ENCODE results near the gene CRYGB.
A peak's percentile ranks its signal among the peaks of the same experiment; 100 is the strongest.

The CRYGB gene

GRCh38 chr2:208146006-208146405 lies at the start of gene CRYGB:
Gene CRYGB, minus strand, starts transcription at chr2:208146158. Its CDS starts 38 bp downstream, at chr2:208146120.
- no peak for DNase-seq

GRCh38 chr2:208195531-208195930 lies 49.6 kb upstream of the CRYGB start:
- DNase-seq, result no peak

GRCh38 chr2:208192611-208193236 lies 46.8 kb upstream of the CRYGB start:
- no peak for DNase-seq

GRCh38 chr2:208189810-208190503 lies 44.0 kb upstream of the CRYGB start, which contains the start of gene C2orf80:
Gene C2orf80, minus strand, starts transcription at chr2:208190030. Its CDS starts 3,044 bp downstream, at chr2:208186986.
- no peak for DNase-seq

- DNase-seq, result no peak
Observed at GRCh38 chr2:208189069-208189809, 43.3 kb upstream of the CRYGB start.

GRCh38 chr2:208186893-208187292 lies 40.9 kb upstream of the CRYGB start:
- DNase-seq, result no peak

GRCh38 chr2:208186465-208186864 lies 40.5 kb upstream of the CRYGB start:
- DNase-seq, result no peak

- DNase-seq, result no peak
Observed at GRCh38 chr2:208183972-208184705, 38.2 kb upstream of the CRYGB start.

- DNase-seq, result no peak
Observed at GRCh38 chr2:208183526-208183925, 37.6 kb upstream of the CRYGB start.

GRCh38 chr2:208182835-208183234 lies 36.9 kb upstream of the CRYGB start:
- no peak for DNase-seq

GRCh38 chr2:208179028-208179609 lies 33.2 kb upstream of the CRYGB start:
- DNase-seq, result no peak

- no peak for DNase-seq
Observed at GRCh38 chr2:208175840-208176153, 29.8 kb upstream of the CRYGB start.

GRCh38 chr2:208175069-208175839 lies 29.3 kb upstream of the CRYGB start:
- peak; percentile 78 for DNase-seq

GRCh38 chr2:208174144-208174543 lies 28.2 kb upstream of the CRYGB start:
- DNase-seq, result no peak

- DNase-seq, result no peak
Observed at GRCh38 chr2:208172125-208172524, 26.2 kb upstream of the CRYGB start.

GRCh38 chr2:208164951-208165755 lies 19.2 kb upstream of the CRYGB start:
- no peak for DNase-seq

- no peak for DNase-seq
Observed at GRCh38 chr2:208163489-208163888, 17.5 kb upstream of the CRYGB start, which contains the start of gene CRYGA. Gene CRYGA, minus strand, starts transcription at chr2:208163589. Its CDS starts 33 bp downstream, at chr2:208163556.

GRCh38 chr2:208156439-208156838 lies 10.5 kb upstream of the CRYGB start:
- DNase-seq, result no peak

- no peak for DNase-seq
Observed at GRCh38 chr2:208153156-208153555, 7.2 kb upstream of the CRYGB start.

GRCh38 chr2:208150956-208151355 lies 5.0 kb upstream of the CRYGB start:
- no peak for DNase-seq

- DNase-seq, result no peak
Observed at GRCh38 chr2:208150094-208150493, 4.1 kb upstream of the CRYGB start.

Measured in right forelimb (tissue), 1 donor.